CD14-positive monocyte (primary cell): ENCODE results near the gene TBC1D8B. TPM values are rescaled to one million over a fixed set of nuclear protein-coding genes. Genes with fewer than 3 reads are reported as not detected.

ENCODE experiments used
- DNase-seq, 3 donors: peaks; one replicate each; pipeline ENCODE4 v3.0.0-alpha.2; 2011 to 2022
- H2AFZ ChIP-seq: 2 replicates; pipeline ENCODE4 v1.6.0; 2012; ENCODE audit warnings: mild to moderate bottlenecking, low read depth, low read length, inconsistent platforms; ENCODE audit not compliant: insufficient read depth, poor library complexity, severe bottlenecking
- H3K27ac ChIP-seq, 2 donors: 1 replicate in 1 of 2; 2 replicates in 1 of 2; pipeline ENCODE4 v1.5.1; 2012 to 2013; ENCODE audit warnings: low read length in 2 of 2, control low read depth in 1 of 2, inconsistent platforms in 1 of 2, low read depth in 1 of 2, mild to moderate bottlenecking in 1 of 2
- H3K27me3 ChIP-seq, 2 donors: one replicate each; pipeline versions ENCODE4 v1.6.0 to v1.6.1; 2011 to 2013; ENCODE audit warnings: low read length in 2 of 2; ENCODE audit not compliant: control insufficient read depth in 2 of 2, insufficient read depth in 2 of 2
- H3K36me3 ChIP-seq, 2 donors: replicated peaks in 1 of 2; 1 replicate in 1 of 2; 2 replicates in 1 of 2; pipeline versions ENCODE4 v1.5.1 to v1.6.1; 2012 to 2013; ENCODE audit warnings: low read length in 2 of 2, control low read depth in 1 of 2, inconsistent platforms in 1 of 2, mild to moderate bottlenecking in 1 of 2; ENCODE audit not compliant: insufficient read depth in 2 of 2, control insufficient read depth in 1 of 2
- H3K4me1 ChIP-seq, 2 donors: 1 replicate in 1 of 2; 2 replicates in 1 of 2; pipeline versions ENCODE4 v1.5.1 to v1.6.1; 2012 to 2013; ENCODE audit warnings: low read length in 2 of 2, control low read depth in 1 of 2, inconsistent platforms in 1 of 2, mild to moderate bottlenecking in 1 of 2, moderate library complexity in 1 of 2; ENCODE audit not compliant: insufficient read depth in 2 of 2, control insufficient read depth in 1 of 2
- H3K4me2 ChIP-seq: replicated peaks from 2 replicates; pipeline ENCODE3; 2012; ENCODE audit warnings: low read length, moderate library complexity, mild to moderate bottlenecking; ENCODE audit not compliant: poor library complexity, severe bottlenecking; ENCODE audit errors: extremely low read depth
- H3K4me3 ChIP-seq, 3 experiments: fragments of 200-600 bp in 1 of 3; sonication (generic) in 1 of 3; replicated peaks in 1 of 3; 1 replicate in 2 of 3; 2 replicates in 1 of 3; pipeline ENCODE4 v1.5.1; 2011 to 2013; ENCODE audit warnings: low read length in 3 of 3, mild to moderate bottlenecking in 3 of 3, control low read depth in 2 of 3, low read depth in 2 of 3, inconsistent platforms in 1 of 3, moderate library complexity in 1 of 3
- H3K79me2 ChIP-seq: 2 replicates; pipeline ENCODE4 v1.6.0; 2012; ENCODE audit warnings: mild to moderate bottlenecking, control low read depth, inconsistent platforms, low read length, moderate library complexity; ENCODE audit not compliant: insufficient read depth
- H3K9ac ChIP-seq: 2 replicates; pipeline ENCODE4 v1.6.0; 2017; ENCODE audit warnings: low read length, mild to moderate bottlenecking; ENCODE audit not compliant: insufficient read depth, poor library complexity, severe bottlenecking
- H3K9me3 ChIP-seq, 2 donors: replicated peaks in 1 of 2; 1 replicate in 1 of 2; 2 replicates in 1 of 2; pipeline versions ENCODE4 v1.5.1 to v1.6.1; 2012 to 2013; ENCODE audit warnings: low read length in 2 of 2, control low read depth in 1 of 2; ENCODE audit not compliant: control insufficient read depth in 1 of 2, insufficient read depth in 1 of 2
- H4K20me1 ChIP-seq: 2 replicates; pipeline ENCODE4 v1.6.0; 2012; ENCODE audit warnings: mild to moderate bottlenecking, low read length, control low read depth, moderate library complexity; ENCODE audit not compliant: insufficient read depth
- H3K27ac Mint-ChIP-seq, 7 donors: one replicate each; pipeline ENCODE4 v1.8.0; 2020; ENCODE audit warnings: mild to moderate bottlenecking in 7 of 7, mixed read lengths in 7 of 7, moderate library complexity in 6 of 7, inconsistent platforms in 2 of 7
- H3K27me3 Mint-ChIP-seq, 3 donors: one replicate each; pipeline ENCODE4 v1.8.0; 2021 to 2022; ENCODE audit warnings: low read depth in 3 of 3, mild to moderate bottlenecking in 3 of 3, mixed read lengths in 3 of 3, moderate library complexity in 3 of 3, inconsistent platforms in 1 of 3
- H3K36me3 Mint-ChIP-seq, 2 donors: one replicate each; pipeline ENCODE4 v1.8.0; 2020; ENCODE audit warnings: mixed read lengths in 2 of 2, inconsistent platforms in 1 of 2, mild to moderate bottlenecking in 1 of 2
- H3K4me1 Mint-ChIP-seq: one replicate; pipeline ENCODE4 v1.8.0; 2020; ENCODE audit warnings: mild to moderate bottlenecking, mixed read lengths
- H3K4me3 Mint-ChIP-seq, 2 donors: one replicate each; pipeline ENCODE4 v1.8.0; 2020; ENCODE audit warnings: mild to moderate bottlenecking in 2 of 2, mixed read lengths in 2 of 2, moderate library complexity in 1 of 2
- H3K9me3 Mint-ChIP-seq, 7 donors: one replicate each; pipeline ENCODE4 v1.8.0; 2020 to 2022; ENCODE audit warnings: mixed read lengths in 7 of 7, mild to moderate bottlenecking in 6 of 7, moderate library complexity in 6 of 7, inconsistent platforms in 2 of 7
- WGBS: methylation state at CpG from one replicate; pipeline ENCODE4 v1.1.5; 2013; ENCODE audit warnings: missing lambda C conversion rate; ENCODE audit not compliant: insufficient coverage; 5-methylcytosine and 5-hydroxymethylcytosine counted together
- intact Hi-C, 2 donors: fragments of 100-400 bp; cut with micrococcal nuclease; formaldehyde crosslinking; loops; one replicate each; pipeline versions ENCODE4 v1.15.0 to v1.15.1; 2023
- polyA plus RNA-seq, 3 donors: library from polyadenylated mRNA; depleted of rRNA in 1 of 3; unstranded in 2 of 3; stranded (reverse) in 1 of 3; fragments of 300-500 nt in 2 of 3; fragments of >200 nt in 1 of 3; fragmentation: Illumina TruSeq in 2 of 3; gene quantifications; 1 replicate in 2 of 3; 2 replicates in 1 of 3; pipeline ENCODE4 v1.2.3, GENCODE V29; 2012 to 2021
- TF ChIP-seq, protein P1 (sequence below): fragments of 200-600 bp; IDR thresholded peaks from one replicate; pipeline ENCODE4 v1.8.0; 2022; ENCODE audit warnings: antibody characterized with exemption, mild to moderate bottlenecking

Gene TBC1D8B
- polyA plus RNA-seq, 3 donors = 0.15 to 0.16 (median 0.16) TPM

- H3K9me3 ChIP-seq = no peaks in the 10 kb centered on the region
- H3K36me3 ChIP-seq = no peaks in the 10 kb centered on the region
- no peaks in the 10 kb centered on the region for H3K36me3 Mint-ChIP-seq
- H3K27me3 Mint-ChIP-seq = peaks cover 0 to 2% (median 2%) of the 10 kb centered on the region in 3 donors
- intact Hi-C loops = no loop called here
- H3K27me3 ChIP-seq = peaks cover 0 to 6% of the 10 kb centered on the region in 2 donors
- no peak overlapping the region for H3K9ac ChIP-seq
- H3K4me3 ChIP-seq = no peak overlapping the region
- H3K4me3 Mint-ChIP-seq = no peak overlapping the region
- no peaks in the 10 kb centered on the region for H4K20me1 ChIP-seq
- WGBS = no CpG with 5 or more reads among the region's 1 CpG
- no peaks in the 10 kb centered on the region for H3K4me1 Mint-ChIP-seq
- no peak overlapping the region for H2AFZ ChIP-seq
- no peaks in the 10 kb centered on the region for H3K79me2 ChIP-seq
- no peaks in the 10 kb centered on the region for H3K9me3 Mint-ChIP-seq
- no peak overlapping the region for H3K4me2 ChIP-seq
- DNase-seq = no peak
- no peaks in the 10 kb centered on the region for H3K4me1 ChIP-seq
- H3K27ac ChIP-seq = no peak overlapping the region
- TF ChIP-seq, protein P1, sequence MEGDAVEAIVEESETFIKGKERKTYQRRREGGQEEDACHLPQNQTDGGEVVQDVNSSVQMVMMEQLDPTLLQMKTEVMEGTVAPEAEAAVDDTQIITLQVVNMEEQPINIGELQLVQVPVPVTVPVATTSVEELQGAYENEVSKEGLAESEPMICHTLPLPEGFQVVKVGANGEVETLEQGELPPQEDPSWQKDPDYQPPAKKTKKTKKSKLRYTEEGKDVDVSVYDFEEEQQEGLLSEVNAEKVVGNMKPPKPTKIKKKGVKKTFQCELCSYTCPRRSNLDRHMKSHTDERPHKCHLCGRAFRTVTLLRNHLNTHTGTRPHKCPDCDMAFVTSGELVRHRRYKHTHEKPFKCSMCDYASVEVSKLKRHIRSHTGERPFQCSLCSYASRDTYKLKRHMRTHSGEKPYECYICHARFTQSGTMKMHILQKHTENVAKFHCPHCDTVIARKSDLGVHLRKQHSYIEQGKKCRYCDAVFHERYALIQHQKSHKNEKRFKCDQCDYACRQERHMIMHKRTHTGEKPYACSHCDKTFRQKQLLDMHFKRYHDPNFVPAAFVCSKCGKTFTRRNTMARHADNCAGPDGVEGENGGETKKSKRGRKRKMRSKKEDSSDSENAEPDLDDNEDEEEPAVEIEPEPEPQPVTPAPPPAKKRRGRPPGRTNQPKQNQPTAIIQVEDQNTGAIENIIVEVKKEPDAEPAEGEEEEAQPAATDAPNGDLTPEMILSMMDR = no peak
- no peak overlapping the region for H3K27ac Mint-ChIP-seq
Observed at GRCh38 chrX:106791495-106791894, 11.0 kb upstream of the TBC1D8B start.

GRCh38 chrX:106802063-106802387 is 448 bp upstream of the TBC1D8B start:
- H3K4me1 Mint-ChIP-seq = peaks cover 28% of the 10 kb centered on the region
- no peaks in the 10 kb centered on the region for H3K9me3 ChIP-seq
- peak overlapping the region; percentile 78 for H2AFZ ChIP-seq
- H3K79me2 ChIP-seq = no peaks in the 10 kb centered on the region
- peak overlapping the region; percentile 79 for H3K4me2 ChIP-seq
- no CpG with 5 or more reads among the region's 11 CpGs for WGBS
- peaks cover 12 to 26% (median 22%) of the 10 kb centered on the region in 3 donors for H3K27me3 Mint-ChIP-seq
- H4K20me1 ChIP-seq = no peaks in the 10 kb centered on the region
- H3K4me1 ChIP-seq = peaks cover 16 to 26% of the 10 kb centered on the region in 2 donors
- no peak overlapping the region for H3K27ac Mint-ChIP-seq
- no peak for DNase-seq
- H3K27me3 ChIP-seq = peaks cover 3 to 7% of the 10 kb centered on the region in 2 donors
- H3K36me3 Mint-ChIP-seq = no peaks in the 10 kb centered on the region
- TF ChIP-seq, protein P1 = no peak
- no peak overlapping the region for H3K27ac ChIP-seq
- no peaks in the 10 kb centered on the region for H3K36me3 ChIP-seq
- H3K9ac ChIP-seq = no peak overlapping the region
- peaks cover 0 to 4% (median 1%) of the 10 kb centered on the region in 7 donors for H3K9me3 Mint-ChIP-seq
- H3K4me3 Mint-ChIP-seq = peak overlapping the region; percentile 91 to 99
- peak overlapping the region; percentile 44 to 75 (median 51) for H3K4me3 ChIP-seq
- intact Hi-C loops = no loop called here
